Fibroblast of skin of scalp (primary cell): Measurements from ENCODE around the gene CCSER1.

ENCODE experiments used
- DNase-seq: peaks from one replicate; pipeline ENCODE4 v3.0.0-alpha.2; 2013

Gene CCSER1

DNA sequence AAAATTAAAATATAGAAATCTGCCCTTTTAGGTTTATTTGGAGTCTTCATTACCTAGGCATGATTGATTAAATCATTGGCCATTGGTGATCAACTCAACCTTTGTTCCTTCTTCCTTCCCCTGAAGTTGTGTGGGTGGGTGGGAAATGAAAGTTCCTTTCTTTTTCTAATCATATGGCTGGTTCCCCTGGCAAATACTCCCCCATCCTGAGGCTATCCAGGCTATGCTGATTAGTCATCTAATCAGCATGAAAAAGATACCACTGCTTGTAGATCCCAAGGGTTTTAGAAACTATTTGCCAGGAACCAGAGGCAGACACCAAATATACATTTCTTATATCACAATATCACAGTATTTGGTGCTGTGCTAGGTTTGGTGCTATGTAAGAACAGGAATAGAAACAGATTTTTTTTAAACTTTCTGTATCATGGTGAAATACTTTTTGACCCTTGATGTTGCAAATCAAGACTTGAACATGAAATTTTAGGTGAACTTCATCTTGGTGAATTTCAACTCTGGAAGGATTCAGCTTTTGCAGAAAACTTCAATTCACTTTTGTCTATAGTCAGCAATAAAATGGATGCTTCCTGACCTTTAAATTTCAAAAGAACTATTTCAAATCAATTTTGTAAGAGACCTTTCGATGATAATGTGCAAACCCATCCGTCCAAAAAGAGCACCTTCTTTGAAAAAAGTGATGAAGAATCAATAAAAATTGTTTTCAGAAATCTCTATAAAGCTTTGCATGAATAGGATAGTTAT is 71.1 kb downstream of the CCSER1 start:
- no peak for DNase-seq

- DNase-seq: no peak
Measured at GRCh38 chr4:90207887-90208454, 80.8 kb downstream of the CCSER1 start.

DNA sequence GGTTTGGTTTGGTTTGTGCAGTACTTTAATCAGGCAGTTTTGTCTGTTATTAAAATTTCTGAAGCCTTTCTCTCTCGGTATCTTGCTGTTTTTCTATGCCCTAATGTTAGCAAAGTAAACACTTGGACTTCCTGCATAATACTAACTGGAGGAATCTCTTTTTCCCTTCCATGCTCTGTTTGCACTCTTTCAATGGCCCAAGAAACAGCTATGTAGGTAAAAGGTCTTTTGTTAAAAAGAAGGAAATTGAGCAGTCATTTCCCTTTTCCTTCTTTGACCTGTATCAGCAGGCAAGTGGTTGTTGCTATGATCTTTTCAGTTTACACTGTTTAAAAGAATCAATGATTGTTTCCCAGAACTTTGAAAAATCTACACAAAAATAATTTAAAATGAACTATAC is 82.7 kb downstream of the CCSER1 start:
- no peak for DNase-seq

DNA sequence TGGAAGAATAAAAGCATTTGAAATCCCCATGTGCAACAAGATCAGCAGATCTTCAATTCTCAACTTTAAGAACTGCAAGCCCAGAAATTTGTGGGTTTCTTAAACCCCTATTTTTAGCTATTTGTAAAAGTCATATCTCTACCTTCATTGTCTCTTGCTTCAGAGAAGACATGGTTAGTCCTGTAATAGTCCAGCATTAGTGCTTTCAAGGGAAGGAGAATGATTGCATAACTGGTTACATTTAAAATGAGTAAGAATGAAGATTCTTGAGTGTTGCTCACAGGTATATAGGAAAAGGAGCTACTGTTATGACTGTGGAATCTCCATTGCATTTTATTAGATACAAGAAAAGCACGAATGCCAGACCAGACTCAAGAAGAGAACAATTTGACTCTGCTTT is 84.0 kb downstream of the CCSER1 start:
- no peak for DNase-seq

DNA sequence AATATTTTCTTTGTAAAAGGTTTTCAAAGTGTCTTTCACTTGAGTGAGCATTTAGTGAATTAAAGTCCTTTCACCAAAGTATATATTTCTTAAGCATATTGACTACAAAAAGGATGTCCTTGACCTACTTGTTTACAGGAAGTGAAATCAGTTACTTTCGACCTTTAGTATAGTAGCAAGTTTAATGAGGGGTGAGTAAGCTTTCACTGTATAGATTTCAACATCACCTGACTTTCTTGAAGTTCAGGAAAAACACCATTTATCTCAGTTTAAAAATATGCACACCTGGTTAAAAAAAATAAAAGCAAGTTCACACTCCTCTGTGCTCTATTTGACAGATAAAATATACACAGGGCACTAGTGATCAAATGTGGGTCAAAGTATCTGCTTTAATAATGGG is 88.1 kb downstream of the CCSER1 start:
- no peak for DNase-seq

DNA sequence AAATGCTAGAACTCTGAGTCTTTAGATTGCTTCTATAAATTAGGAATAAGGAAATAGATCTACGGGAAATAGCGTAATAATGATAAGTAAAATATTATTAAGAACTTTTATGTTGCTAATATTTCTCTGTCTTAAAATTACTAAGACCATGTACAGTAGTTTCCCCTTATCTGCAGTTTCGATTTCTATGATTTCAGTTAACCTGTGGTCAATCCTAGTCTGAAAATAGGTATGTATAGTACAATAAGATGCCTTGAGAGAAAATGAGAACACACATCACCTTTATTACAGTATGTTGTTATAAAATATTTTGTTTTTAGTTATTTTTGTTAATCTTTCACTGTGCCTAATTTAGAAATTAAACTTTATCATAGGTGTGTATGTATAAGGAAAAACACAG is 92.6 kb downstream of the CCSER1 start:
- no peak for DNase-seq

- DNase-seq: no peak
Measured at GRCh38 chr4:90220459-90220858, 93.3 kb downstream of the CCSER1 start.

GRCh38 chr4:90226734-90227133 is 99.5 kb downstream of the CCSER1 start:
- peak; percentile 0 for DNase-seq

DNA sequence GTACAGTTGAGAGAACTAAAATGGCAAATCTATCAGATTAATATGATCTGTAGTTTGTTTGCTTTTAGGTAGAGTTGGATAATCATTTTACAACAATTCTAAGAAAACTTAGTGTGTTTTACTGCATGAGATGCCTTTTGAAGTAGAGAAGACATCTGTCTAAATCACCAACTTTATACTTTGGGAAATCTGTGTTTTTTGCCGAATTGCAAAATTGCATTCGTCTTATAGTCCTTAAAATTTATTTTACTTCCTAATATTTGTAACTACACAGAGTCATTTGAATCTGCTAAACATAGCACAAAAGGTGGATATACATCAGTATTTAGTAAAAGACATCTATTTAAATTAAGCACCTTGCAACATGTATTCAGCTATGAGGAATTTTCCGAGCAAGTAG is 100.0 kb downstream of the CCSER1 start:
- no peak for DNase-seq

GRCh38 chr4:90234916-90235547 is 107.8 kb downstream of the CCSER1 start:
- DNase-seq: no peak

DNA sequence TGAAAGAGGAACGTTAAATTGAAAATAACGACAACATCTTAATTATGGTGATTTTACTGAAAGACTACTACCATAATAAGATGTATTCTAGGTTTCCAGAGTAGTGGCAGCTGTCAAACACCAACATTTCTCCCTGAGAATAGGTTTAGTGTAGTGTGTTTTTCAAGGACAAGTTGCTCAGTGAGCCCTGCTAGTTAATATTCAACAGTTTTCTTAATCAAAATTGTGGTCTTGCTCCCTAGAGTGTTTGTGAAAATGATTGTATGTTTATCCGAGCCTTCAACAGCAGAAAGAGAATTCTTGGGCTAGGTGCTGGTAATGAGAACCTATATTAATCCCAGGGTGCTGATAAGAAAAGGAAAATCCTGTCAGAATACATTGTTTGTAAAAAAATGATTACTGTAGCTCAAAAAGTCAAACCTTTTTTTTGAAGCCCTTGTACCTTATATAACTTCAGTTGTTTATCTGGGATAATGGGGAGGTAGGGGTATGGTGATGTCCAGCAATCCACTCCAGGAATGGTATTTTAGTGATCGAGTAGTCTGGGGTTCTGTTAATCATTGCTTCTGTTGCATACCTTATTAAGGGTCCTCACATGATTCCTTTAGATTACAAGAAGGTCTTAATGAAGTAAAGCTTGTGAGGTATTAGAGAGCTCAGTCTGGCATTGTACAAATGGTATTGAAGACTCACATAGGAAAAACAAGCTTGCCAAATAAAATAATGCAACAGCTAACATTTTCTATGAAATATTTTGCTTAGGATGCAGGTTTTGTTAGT is 110.7 kb downstream of the CCSER1 start:
- DNase-seq: no peak

DNA sequence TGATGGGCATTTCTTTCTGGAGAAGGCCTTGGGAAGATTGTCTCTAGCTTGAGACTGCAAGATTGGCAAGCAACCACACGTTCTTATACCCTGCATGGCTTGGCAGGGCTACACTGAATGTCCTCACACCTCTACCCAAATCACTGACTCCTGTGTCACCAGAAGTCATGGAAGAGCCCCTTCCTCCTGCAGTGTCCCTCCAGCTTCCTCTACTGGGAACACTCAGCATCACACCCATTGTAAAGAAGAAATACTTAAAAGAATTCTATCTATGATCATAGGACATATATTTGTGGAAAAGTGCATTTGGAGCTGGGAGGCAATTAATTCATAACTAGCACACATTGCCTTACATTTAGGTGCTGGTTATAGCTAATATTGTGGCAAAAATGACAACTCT is 113.1 kb downstream of the CCSER1 start:
- no peak for DNase-seq

GRCh38 chr4:90241008-90241407 is 113.8 kb downstream of the CCSER1 start:
- no peak for DNase-seq

- no peak for DNase-seq
Measured at GRCh38 chr4:90245837-90246236, 118.6 kb downstream of the CCSER1 start.

- DNase-seq: no peak
Measured at GRCh38 chr4:90246816-90247215, 119.6 kb downstream of the CCSER1 start.

DNA sequence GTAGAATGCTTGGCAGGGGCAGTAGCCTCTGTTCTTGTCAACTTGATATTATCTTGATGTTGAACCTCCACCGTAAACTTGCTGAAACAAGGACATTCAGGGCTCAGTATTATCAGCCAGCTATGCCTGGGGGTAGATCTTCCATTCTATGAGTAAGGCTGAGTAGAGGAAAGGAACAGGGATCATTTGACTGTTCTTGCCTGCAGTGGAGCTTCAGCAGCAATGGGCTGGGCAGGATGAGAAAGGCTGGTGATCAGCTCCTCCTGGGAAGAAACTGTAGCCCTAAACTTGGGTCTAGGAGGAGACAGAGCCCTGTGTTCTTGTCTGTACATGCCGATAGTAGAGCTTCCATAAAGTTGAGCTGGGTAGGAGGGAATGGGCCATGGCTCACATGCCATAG is 127.2 kb downstream of the CCSER1 start:
- no peak for DNase-seq

- DNase-seq: no peak
Measured at GRCh38 chr4:90274175-90274574, 147.0 kb downstream of the CCSER1 start.

DNA sequence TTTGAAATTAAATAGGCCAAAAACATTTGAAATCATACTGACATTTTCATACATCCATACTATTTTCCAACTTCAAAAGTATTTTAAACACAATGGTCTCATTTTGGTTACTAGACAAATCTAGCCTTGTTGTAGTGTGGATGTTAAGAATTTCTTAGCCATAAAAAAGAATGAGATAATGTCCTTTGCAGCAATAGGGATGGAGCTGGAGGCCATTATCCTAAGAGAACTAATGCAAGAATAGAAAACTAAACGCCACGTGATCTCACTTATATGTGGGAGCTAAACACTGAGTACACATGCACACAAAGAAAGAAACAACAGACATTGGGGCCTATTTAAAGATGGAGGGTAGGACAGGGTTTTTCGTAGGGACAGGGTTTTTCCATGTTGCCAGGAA is 153.8 kb downstream of the CCSER1 start:
- DNase-seq: no peak

GRCh38 chr4:90281541-90282355 is 154.6 kb downstream of the CCSER1 start:
- no peak for DNase-seq

- DNase-seq: no peak
Measured at GRCh38 chr4:90290345-90290744, 163.2 kb downstream of the CCSER1 start.

GRCh38 chr4:90292438-90292837 is 165.2 kb downstream of the CCSER1 start:
- no peak for DNase-seq

GRCh38 chr4:90293320-90293719 is 166.1 kb downstream of the CCSER1 start:
- no peak for DNase-seq
